Left kidney (tissue), 2 donors: Measurements from ENCODE around the gene LY9. TPM values are rescaled to one million over a fixed set of nuclear protein-coding genes. Genes with fewer than 3 reads are reported as not detected.
A peak's percentile ranks its signal among the peaks of the same experiment; 100 is the strongest.

ENCODE experiments used
- DNase-seq: peaks from one replicate; pipeline ENCODE4 v3.0.0-alpha.2; 2013
- polyA plus RNA-seq: library from polyadenylated mRNA; unstranded; fragments of 120-200 nt; gene quantifications from one replicate; pipeline ENCODE4 v1.2.1, GENCODE V29; 2013; ENCODE audit not compliant: insufficient read length

Gene LY9
- polyA plus RNA-seq, 1 donor = 0.32 TPM

- no peak for DNase-seq
Observed at GRCh38 chr1:160801836-160802580, 6.0 kb downstream of the LY9 start.

- no peak for DNase-seq
Observed at GRCh38 chr1:160806109-160806665, 10.2 kb downstream of the LY9 start.

GRCh38 chr1:160806784-160807183, 10.8 kb downstream of the LY9 start:
- no peak for DNase-seq

GRCh38 chr1:160807247-160807646, 11.3 kb downstream of the LY9 start:
- DNase-seq = no peak

GRCh38 chr1:160807738-160808137, 11.8 kb downstream of the LY9 start:
- no peak for DNase-seq

GRCh38 chr1:160808289-160808688, 12.3 kb downstream of the LY9 start:
- DNase-seq = no peak

GRCh38 chr1:160810486-160810885, 14.5 kb downstream of the LY9 start:
- DNase-seq = no peak

GRCh38 chr1:160811147-160811546, 15.2 kb downstream of the LY9 start:
- no peak for DNase-seq

GRCh38 chr1:160813215-160813614, 17.2 kb downstream of the LY9 start:
- no peak for DNase-seq

- DNase-seq = no peak
Observed at GRCh38 chr1:160814316-160814715, 18.3 kb downstream of the LY9 start.

- no peak for DNase-seq
Observed at GRCh38 chr1:160814856-160815255, 18.9 kb downstream of the LY9 start.

GRCh38 chr1:160818207-160818937, 22.4 kb downstream of the LY9 start:
- no peak for DNase-seq

GRCh38 chr1:160819186-160819585, 23.2 kb downstream of the LY9 start:
- no peak for DNase-seq

- DNase-seq = no peak
Observed at GRCh38 chr1:160821627-160822026, 25.7 kb downstream of the LY9 start.

GRCh38 chr1:160823296-160823695, 27.3 kb downstream of the LY9 start:
- DNase-seq = no peak

- no peak for DNase-seq
Observed at GRCh38 chr1:160826546-160826945, 30.6 kb downstream of the LY9 start.

GRCh38 chr1:160827418-160827817, 31.4 kb downstream of the LY9 start:
- no peak for DNase-seq

- no peak for DNase-seq
Observed at GRCh38 chr1:160829766-160830165, 33.8 kb downstream of the LY9 start.

GRCh38 chr1:160830321-160831153, 34.6 kb downstream of the LY9 start:
- DNase-seq = peak; percentile 36

GRCh38 chr1:160834945-160835565, 39.1 kb downstream of the LY9 start:
- peak; percentile 32 for DNase-seq

- no peak for DNase-seq
Observed at GRCh38 chr1:160835751-160836150, 39.8 kb downstream of the LY9 start.

- no peak for DNase-seq
Observed at GRCh38 chr1:160836561-160836960, 40.6 kb downstream of the LY9 start.
